GF-D8 (cell line): ENCODE results near the gene AIFM3.

Experiments
- DNase-seq: peaks from one replicate; lab custom pipeline; 2025; lab: John Stamatoyannopoulos, UW

AIFM3 gene

GRCh38 chr22:21028277-21029251 lies 61.5 kb downstream of the AIFM3 start:
- DNase-seq = no peak

DNA sequence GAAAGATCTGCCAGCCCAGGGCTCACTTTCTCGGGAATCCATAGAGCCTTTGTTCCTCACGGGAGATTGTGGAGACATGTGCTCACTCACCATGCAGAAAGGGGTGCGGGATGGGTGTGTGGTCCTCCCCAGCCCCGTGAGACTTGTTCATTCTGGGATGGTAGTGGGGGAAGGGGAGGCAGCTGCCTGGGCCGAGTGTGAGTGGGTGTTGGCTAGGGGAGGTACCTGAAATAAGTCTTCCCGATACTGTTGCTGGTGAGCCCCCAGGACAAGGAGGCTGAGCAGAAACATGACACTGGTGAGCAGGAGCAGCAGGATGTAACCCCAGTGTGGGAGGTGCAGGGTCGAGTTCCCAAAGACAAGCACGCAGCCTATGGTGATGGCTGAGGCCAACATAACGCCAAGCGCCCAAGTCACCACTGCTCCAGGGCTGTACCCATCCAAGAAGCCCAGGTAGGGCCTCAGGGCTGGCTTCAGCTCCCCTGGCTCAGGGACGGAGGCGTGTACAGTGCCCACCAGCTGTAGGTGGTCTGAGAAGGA lies 62.5 kb downstream of the AIFM3 start:
- no peak for DNase-seq

DNA sequence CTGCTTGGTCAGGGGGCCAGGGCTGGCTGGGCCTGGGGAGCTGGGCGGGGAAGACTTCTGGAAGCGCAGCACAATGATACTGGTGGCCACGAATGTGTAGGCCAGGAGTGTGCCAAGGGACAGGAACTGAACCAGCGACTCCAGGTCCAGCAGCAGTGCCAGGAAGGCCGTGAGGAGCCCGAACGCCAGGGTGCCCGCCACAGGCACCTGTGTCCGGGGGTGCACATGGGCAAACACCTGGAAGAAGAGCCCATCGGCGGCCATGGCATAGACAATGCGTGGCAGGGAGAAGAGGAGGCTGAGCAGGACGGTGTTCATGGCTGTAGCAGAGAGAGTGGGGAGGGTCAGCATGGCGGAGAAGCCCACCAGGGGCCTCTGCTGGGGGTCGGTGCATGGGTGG lies 63.0 kb downstream of the AIFM3 start:
- DNase-seq = no peak
